ENCODE results near the gene SPATA9. TPM values are rescaled to one million over a fixed set of nuclear protein-coding genes. Genes with fewer than 3 reads are reported as not detected.

Gene SPATA9
- total and polyA plus RNA-seq, 2 of the 13 experiments (the other 11 are each of a cell fraction or from before 2014, with no cell fraction given): not detected

DNA sequence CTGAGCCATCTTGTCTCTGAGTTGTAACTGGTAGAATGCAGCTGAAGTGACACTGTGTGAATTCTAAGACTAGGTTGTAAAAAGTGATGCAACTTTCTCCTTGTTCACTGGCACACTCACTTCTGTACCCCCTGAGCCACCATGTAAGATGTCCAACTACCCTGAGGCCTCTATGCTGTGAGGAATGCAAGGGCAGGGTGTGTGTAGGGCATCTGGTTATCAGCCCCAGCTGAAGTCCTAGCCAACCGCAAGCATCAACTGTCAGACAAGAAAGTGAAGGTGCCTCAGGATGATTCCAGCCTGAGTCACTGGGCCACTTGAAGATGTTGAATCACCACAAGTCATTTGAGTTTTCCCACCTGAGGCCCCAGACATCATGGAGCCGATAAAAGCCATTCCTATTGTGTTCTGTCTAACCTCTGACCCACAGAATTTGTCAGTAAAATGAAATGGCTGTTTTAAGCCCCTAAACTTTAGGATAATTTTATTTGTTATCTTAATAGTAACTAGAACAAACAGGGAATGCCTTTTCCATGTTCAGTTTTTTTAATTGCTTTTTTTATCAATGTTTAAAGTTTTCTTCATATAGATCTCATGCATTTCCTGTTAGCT, 29.7 kb upstream of the SPATA9 start:
- Histone ChIP-seq H3K4me3 (replicated peaks in 1 of 3; ENCODE audit: insufficient read depth in 1 of 3, low read depth in 2 of 3, low read length in 3 of 3) (no peak overlapping the region), H4K20me1 (ENCODE audit: insufficient read depth, low read length) (no peaks in the 10 kb centered on the region), H3K27me3 (ENCODE audit: control insufficient read depth in 1 of 2, insufficient read depth in 2 of 2, low read length in 2 of 2) (no peaks in the 10 kb centered on the region), H3K4me1 (ENCODE audit: insufficient read depth, low read length) (peaks cover 26% of the 10 kb centered on the region), H3K36me3 (replicated peaks in 1 of 2; ENCODE audit: control insufficient read depth in 1 of 2, insufficient read depth in 2 of 2, low read length in 2 of 2) (no peaks in the 10 kb centered on the region), H3K4me2 (ENCODE audit: low read depth, low read length) (no peak overlapping the region), H3K27ac (ENCODE audit: extremely low read length, insufficient read depth, low read length) (no peak overlapping the region), H2AFZ (ENCODE audit: low read length) (no peak overlapping the region), H3K9ac (ENCODE audit: insufficient read depth, low read depth, low read length) (no peak overlapping the region), H3K79me2 (ENCODE audit: insufficient read depth, low read length) (no peaks in the 10 kb centered on the region), H3K9me3 (ENCODE audit: low read length) (no peaks in the 10 kb centered on the region)
- ChIA-PET CTCF (ENCODE audit: low intra/inter-chr PET ratio, low total read pairs) (no interaction called here), POLR2A (no interaction called here)
- no TSS peak for BruUV-seq (replicated peaks)
- FAIRE-seq: no peak
- intact Hi-C loops (cut with micrococcal nuclease; ENCODE audit: unreplicated experiment): no loop called here
- 0% methylated on average over 1 of the region's 2 CpGs for WGBS (ENCODE audit: low lambda C conversion rate)
- DNase-seq (ENCODE audit: low spot score): no peak
- TF ChIP-seq ZC3H4 (CRISPR knock-in tag; IDR thresholded peaks at IDR 0.05; ENCODE audit: borderline replicate concordance): no peak
- in situ Hi-C loops (cut with HindIII; ENCODE audit: extremely low pct_ligation_motif_present, low pct_unique_long_range_greater_than_20kb): no loop called here
- no peak for ATAC-seq

DNA sequence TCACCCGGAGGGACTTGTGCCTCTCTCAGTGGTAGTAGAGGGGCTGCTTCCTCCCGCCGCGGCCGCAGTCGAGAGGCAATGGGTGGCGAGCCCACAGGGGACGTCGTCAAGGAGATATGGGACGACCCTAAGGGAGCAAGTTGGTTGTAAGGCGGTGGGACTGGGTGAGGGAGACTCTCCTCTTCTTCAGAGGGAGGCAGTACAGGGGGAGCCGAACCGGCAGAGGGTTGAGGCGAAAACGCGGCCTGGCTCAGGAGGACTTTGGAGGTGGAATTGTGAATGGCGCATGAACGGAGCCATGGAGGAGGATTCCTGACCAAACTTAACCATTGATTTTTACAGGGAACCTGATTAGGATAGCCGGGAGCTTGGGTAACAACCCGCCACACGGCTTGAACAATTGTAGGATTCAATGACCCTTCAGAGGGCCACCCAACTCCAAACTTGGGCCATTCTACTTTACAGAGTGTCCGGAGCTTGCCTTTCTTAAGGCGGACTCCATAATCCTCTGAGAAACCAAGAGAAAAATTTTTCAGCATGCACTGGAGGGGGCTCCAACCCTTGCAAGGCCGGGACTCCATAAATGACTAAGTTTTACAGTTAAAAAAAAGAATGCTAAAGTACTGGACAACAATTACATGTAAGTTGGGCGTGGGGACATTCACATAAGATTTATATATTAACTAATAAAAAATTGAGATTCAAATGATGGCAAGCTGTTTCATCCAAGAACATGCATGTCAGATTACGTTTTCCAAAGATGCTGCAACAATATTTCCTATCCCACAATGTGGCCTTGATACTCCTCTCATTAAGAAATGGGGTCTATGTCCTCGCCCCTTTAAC, 28.9 kb upstream of the SPATA9 start:
- intact Hi-C loops (cut with micrococcal nuclease; ENCODE audit: unreplicated experiment): no loop called here
- no TSS peak for BruUV-seq (replicated peaks)
- no peak for TF ChIP-seq HIC2 (CRISPR knock-in tag; IDR thresholded peaks at IDR 0.05; ENCODE audit: low read depth)
- no peak for TF ChIP-seq SP2 (CRISPR knock-in tag; IDR thresholded peaks at IDR 0.05)
- TF ChIP-seq PRDM15 (CRISPR knock-in tag; IDR thresholded peaks at IDR 0.05): peak; percentile 64; the same call in 1 of the 2 replicates
- CTCF ChIA-PET (ENCODE audit: low intra/inter-chr PET ratio, low total read pairs): no interaction called here
- FAIRE-seq: no peak
- no peak for ATAC-seq
- H3K9me3 ChIP-seq (ENCODE audit: low read length): no peaks in the 10 kb centered on the region
- H4K20me1 ChIP-seq (ENCODE audit: insufficient read depth, low read length): no peaks in the 10 kb centered on the region
- no peak overlapping the region for H3K9ac ChIP-seq (ENCODE audit: insufficient read depth, low read depth, low read length)
- WGBS (ENCODE audit: low lambda C conversion rate): 76% methylated on average over 27 of the region's 27 CpGs
- H3K27me3 ChIP-seq (ENCODE audit: control insufficient read depth in 1 of 2, insufficient read depth in 2 of 2, low read length in 2 of 2): no peaks in the 10 kb centered on the region
- H3K4me3 ChIP-seq (replicated peaks in 1 of 3; ENCODE audit: insufficient read depth in 1 of 3, low read depth in 2 of 3, low read length in 3 of 3): no peak overlapping the region
- H3K79me2 ChIP-seq (ENCODE audit: insufficient read depth, low read length): no peaks in the 10 kb centered on the region
- in situ Hi-C loops (cut with HindIII; ENCODE audit: extremely low pct_ligation_motif_present, low pct_unique_long_range_greater_than_20kb): no loop called here
- POLR2A ChIA-PET: no interaction called here
- no peak for DNase-seq (ENCODE audit: low spot score)
- H3K36me3 ChIP-seq (replicated peaks in 1 of 2; ENCODE audit: control insufficient read depth in 1 of 2, insufficient read depth in 2 of 2, low read length in 2 of 2): no peaks in the 10 kb centered on the region
- peaks cover 26% of the 10 kb centered on the region for H3K4me1 ChIP-seq (ENCODE audit: insufficient read depth, low read length)
- no peak overlapping the region for H3K27ac ChIP-seq (ENCODE audit: extremely low read length, insufficient read depth, low read length)
- H2AFZ ChIP-seq (ENCODE audit: low read length): no peak overlapping the region
- H3K4me2 ChIP-seq (ENCODE audit: low read depth, low read length): no peak overlapping the region
